Measurements from ENCODE around the gene CTCFL.

- TF ChIP-seq POLR2AphosphoS5 (IDR thresholded peaks at IDR 0.05; ENCODE audit: low read depth, low read length) = no peak
- TF ChIP-seq REST (IDR thresholded peaks at IDR 0.05; ENCODE audit: insufficient read depth in 1 of 2, low read depth in 2 of 2, low read length in 2 of 2) = no peak
- no peak for TF ChIP-seq SIN3A (IDR thresholded peaks at IDR 0.05; ENCODE audit: borderline replicate concordance, insufficient read depth, low read length)
Measured at GRCh38 chr20:57491373-57491772, 33.6 kb downstream of the CTCFL start.

Data from PFSK-1 (cell line).